Astrocyte (in vitro differentiated cells and primary cell): ENCODE data around the gene AEBP2. TPM values are rescaled to one million over a fixed set of nuclear protein-coding genes. Genes with fewer than 3 reads are reported as not detected.

Source experiments
- DNase-seq: peaks from one replicate; pipeline ENCODE4 v3.0.0-alpha.2; 2010; ENCODE audit warnings: low read depth
- FAIRE-seq: peaks from 2 replicates; lab custom pipeline; 2011; peaks lifted over from hg19 to GRCh38; lab: Jason Lieb, UNC
- H2AFZ ChIP-seq: 2 replicates; pipeline ENCODE4 v1.6.0; 2012; ENCODE audit warnings: low read depth, low read length, inconsistent platforms
- H3K27ac ChIP-seq: 2 replicates; pipeline ENCODE4 v1.5.1; 2011; ENCODE audit warnings: low read depth, low read length, inconsistent platforms
- H3K27me3 ChIP-seq: 2 replicates; pipeline ENCODE4 v1.6.0; 2011; ENCODE audit warnings: low read length, inconsistent platforms; ENCODE audit not compliant: insufficient read depth
- H3K36me3 ChIP-seq: 2 replicates; pipeline ENCODE4 v1.5.1; 2011; ENCODE audit warnings: low read length, inconsistent platforms; ENCODE audit not compliant: insufficient read depth
- H3K4me1 ChIP-seq: 2 replicates; pipeline ENCODE4 v1.5.1; 2011; ENCODE audit warnings: low read length, inconsistent platforms; ENCODE audit not compliant: insufficient read depth
- H3K4me2 ChIP-seq: 2 replicates; pipeline ENCODE4 v1.6.0; 2012; ENCODE audit warnings: low read length, inconsistent platforms
- H3K4me3 ChIP-seq: 2 replicates; pipeline ENCODE4 v1.5.1; 2011; ENCODE audit warnings: low read depth, mild to moderate bottlenecking, low read length, inconsistent platforms; ENCODE audit not compliant: insufficient read depth
- H3K79me2 ChIP-seq: 2 replicates; pipeline ENCODE4 v1.6.0; 2012; ENCODE audit warnings: mild to moderate bottlenecking, low read length, inconsistent platforms; ENCODE audit not compliant: insufficient read depth
- H3K9ac ChIP-seq: 2 replicates; pipeline ENCODE4 v1.6.0; 2012; ENCODE audit warnings: mild to moderate bottlenecking, low read length, inconsistent platforms
- H3K9me3 ChIP-seq: 2 replicates; pipeline ENCODE4 v1.5.1; 2012; ENCODE audit warnings: low read depth, mild to moderate bottlenecking, low read length, inconsistent platforms; ENCODE audit not compliant: insufficient read depth
- H4K20me1 ChIP-seq: 2 replicates; pipeline ENCODE4 v1.6.0; 2012; ENCODE audit warnings: low read length, inconsistent platforms; ENCODE audit not compliant: insufficient read depth
- H3K27ac Mint-ChIP-seq: one replicate; pipeline ENCODE4 v1.8.0; 2021; ENCODE audit warnings: mild to moderate bottlenecking, mixed read lengths; ENCODE audit not compliant: unreplicated experiment
- H3K27me3 Mint-ChIP-seq: one replicate; pipeline ENCODE4 v1.8.0; 2021; ENCODE audit warnings: low read depth, mixed read lengths; ENCODE audit not compliant: unreplicated experiment
- H3K36me3 Mint-ChIP-seq: one replicate; pipeline ENCODE4 v1.8.0; 2021; ENCODE audit warnings: low read depth, mixed read lengths; ENCODE audit not compliant: unreplicated experiment
- H3K4me1 Mint-ChIP-seq: one replicate; pipeline ENCODE4 v1.8.0; 2021; ENCODE audit warnings: low read depth, mixed read lengths; ENCODE audit not compliant: unreplicated experiment
- H3K4me3 Mint-ChIP-seq: one replicate; pipeline ENCODE4 v1.8.0; 2021; ENCODE audit warnings: mild to moderate bottlenecking, moderate library complexity, mixed read lengths; ENCODE audit not compliant: unreplicated experiment
- H3K9me3 Mint-ChIP-seq: one replicate; pipeline ENCODE4 v1.8.0; 2021; ENCODE audit warnings: mild to moderate bottlenecking, mixed read lengths; ENCODE audit not compliant: unreplicated experiment
- EZH2 ChIP-seq: IDR thresholded peaks from 2 replicates; pipeline ENCODE4 v1.6.1; 2012; ENCODE audit warnings: mild to moderate bottlenecking, low read length, inconsistent platforms; ENCODE audit not compliant: insufficient read depth
- total RNA-seq: library from RNA; stranded (reverse); gene quantifications from 2 replicates; pipeline ENCODE4 v1.2.1, GENCODE V29; 2021
- TF ChIP-seq, protein P1 (sequence below): IDR thresholded peaks from 2 replicates; pipeline ENCODE4 v1.5.1; 2011; ENCODE audit warnings: low read depth, mild to moderate bottlenecking, inconsistent platforms, low read length, moderate library complexity; ENCODE audit not compliant: insufficient read depth

The AEBP2 gene
- total RNA-seq, 1 donor from 2014 or later = 39.8 TPM

DNA sequence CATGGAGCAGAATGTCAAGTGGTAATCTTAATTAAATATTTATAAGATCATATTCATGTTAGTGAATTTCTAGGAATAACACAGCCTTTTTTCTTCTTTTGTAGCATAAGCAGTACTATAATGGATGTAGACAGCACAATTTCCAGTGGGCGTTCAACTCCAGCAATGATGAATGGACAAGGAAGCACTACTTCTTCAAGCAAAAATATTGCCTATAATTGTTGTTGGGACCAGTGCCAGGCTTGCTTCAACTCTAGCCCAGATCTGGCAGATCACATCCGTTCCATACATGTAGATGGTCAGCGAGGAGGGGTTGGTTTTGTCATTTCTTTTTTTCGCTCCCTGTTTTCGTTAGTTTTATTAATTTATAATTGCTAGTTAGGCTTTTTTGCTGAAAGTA, 23.1 kb downstream of the AEBP2 start:
- peaks cover 50% of the 10 kb centered on the region for H4K20me1 ChIP-seq
- H3K4me2 ChIP-seq = no peak overlapping the region
- H3K27ac ChIP-seq = no peak overlapping the region
- H3K27me3 Mint-ChIP-seq = no peaks in the 10 kb centered on the region
- H3K4me1 ChIP-seq = no peaks in the 10 kb centered on the region
- FAIRE-seq = no peak
- no peaks in the 10 kb centered on the region for H3K9me3 Mint-ChIP-seq
- H3K27me3 ChIP-seq = no peaks in the 10 kb centered on the region
- H2AFZ ChIP-seq = no peak overlapping the region
- H3K4me3 ChIP-seq = no peak overlapping the region
- H3K79me2 ChIP-seq = peaks cover 89% of the 10 kb centered on the region
- H3K9ac ChIP-seq = no peak overlapping the region
- no peaks in the 10 kb centered on the region for H3K9me3 ChIP-seq
- DNase-seq = no peak
- no peak overlapping the region for H3K4me3 Mint-ChIP-seq
- no peaks in the 10 kb centered on the region for H3K36me3 ChIP-seq
- H3K4me1 Mint-ChIP-seq = peaks cover 7% of the 10 kb centered on the region
- TF ChIP-seq EZH2 = no peak
- TF ChIP-seq, protein P1, sequence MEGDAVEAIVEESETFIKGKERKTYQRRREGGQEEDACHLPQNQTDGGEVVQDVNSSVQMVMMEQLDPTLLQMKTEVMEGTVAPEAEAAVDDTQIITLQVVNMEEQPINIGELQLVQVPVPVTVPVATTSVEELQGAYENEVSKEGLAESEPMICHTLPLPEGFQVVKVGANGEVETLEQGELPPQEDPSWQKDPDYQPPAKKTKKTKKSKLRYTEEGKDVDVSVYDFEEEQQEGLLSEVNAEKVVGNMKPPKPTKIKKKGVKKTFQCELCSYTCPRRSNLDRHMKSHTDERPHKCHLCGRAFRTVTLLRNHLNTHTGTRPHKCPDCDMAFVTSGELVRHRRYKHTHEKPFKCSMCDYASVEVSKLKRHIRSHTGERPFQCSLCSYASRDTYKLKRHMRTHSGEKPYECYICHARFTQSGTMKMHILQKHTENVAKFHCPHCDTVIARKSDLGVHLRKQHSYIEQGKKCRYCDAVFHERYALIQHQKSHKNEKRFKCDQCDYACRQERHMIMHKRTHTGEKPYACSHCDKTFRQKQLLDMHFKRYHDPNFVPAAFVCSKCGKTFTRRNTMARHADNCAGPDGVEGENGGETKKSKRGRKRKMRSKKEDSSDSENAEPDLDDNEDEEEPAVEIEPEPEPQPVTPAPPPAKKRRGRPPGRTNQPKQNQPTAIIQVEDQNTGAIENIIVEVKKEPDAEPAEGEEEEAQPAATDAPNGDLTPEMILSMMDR = no peak
- H3K36me3 Mint-ChIP-seq = peaks cover 19% of the 10 kb centered on the region
- H3K27ac Mint-ChIP-seq = no peak overlapping the region

DNA sequence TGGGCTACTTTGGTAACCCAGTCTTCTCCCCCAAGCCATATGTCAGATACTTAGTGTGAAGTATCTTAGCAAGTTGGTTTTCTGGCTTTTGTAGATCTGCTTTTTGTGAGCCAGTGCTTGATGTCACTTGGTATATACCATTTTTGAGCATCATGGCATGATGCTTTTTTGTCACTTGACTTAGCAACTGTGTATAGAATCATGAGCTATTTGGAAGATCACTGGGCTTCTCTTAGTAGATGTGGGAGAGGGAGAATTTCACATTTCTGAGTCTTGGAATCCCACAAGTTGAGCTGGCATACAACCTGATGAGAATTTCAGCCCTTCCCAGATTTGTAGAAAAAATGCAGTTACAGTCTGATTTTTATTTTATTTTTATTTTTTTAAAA, 24.9 kb downstream of the AEBP2 start:
- Mint-ChIP-seq H3K27me3 (no peaks in the 10 kb centered on the region), H3K36me3 (peaks cover 17% of the 10 kb centered on the region), H3K27ac (no peak overlapping the region), H3K4me1 (peaks cover 5% of the 10 kb centered on the region), H3K9me3 (no peaks in the 10 kb centered on the region), H3K4me3 (no peak overlapping the region)
- DNase-seq = no peak
- Histone ChIP-seq H3K4me1 (no peaks in the 10 kb centered on the region), H3K79me2 (peaks cover 86% of the 10 kb centered on the region), H3K27me3 (no peaks in the 10 kb centered on the region), H4K20me1 (peaks cover 45% of the 10 kb centered on the region), H3K27ac (no peak overlapping the region), H3K9me3 (no peaks in the 10 kb centered on the region), H2AFZ (no peak overlapping the region), H3K4me2 (no peak overlapping the region), H3K9ac (no peak overlapping the region), H3K36me3 (peaks cover 3% of the 10 kb centered on the region), H3K4me3 (no peak overlapping the region)
- no peak for FAIRE-seq
- no peak for TF ChIP-seq EZH2

DNA sequence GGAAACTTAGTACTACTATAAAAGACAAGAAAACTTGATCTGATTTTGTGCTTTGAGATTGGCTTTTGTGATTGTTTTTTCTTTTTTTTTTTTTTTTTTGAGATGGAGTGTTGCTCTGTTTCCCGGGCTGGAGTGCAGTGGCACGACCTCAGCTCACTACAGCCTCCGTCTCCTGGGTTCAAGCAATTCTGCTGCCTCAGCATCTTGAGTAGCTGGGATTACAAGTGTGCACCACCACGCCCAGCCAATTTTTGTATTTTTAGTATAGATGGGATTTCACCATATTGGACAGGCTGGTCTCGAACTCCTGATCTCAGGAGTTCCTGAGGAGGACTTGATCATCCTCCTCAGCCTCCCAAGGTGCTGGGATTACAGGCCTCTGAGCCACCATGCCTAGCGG, 26.4 kb downstream of the AEBP2 start:
- Histone ChIP-seq H3K9ac (no peak overlapping the region), H3K4me2 (no peak overlapping the region), H3K27ac (no peak overlapping the region), H3K27me3 (no peaks in the 10 kb centered on the region), H3K4me1 (no peaks in the 10 kb centered on the region), H3K79me2 (peaks cover 80% of the 10 kb centered on the region), H3K4me3 (no peak overlapping the region), H3K9me3 (no peaks in the 10 kb centered on the region), H2AFZ (no peak overlapping the region), H4K20me1 (peaks cover 42% of the 10 kb centered on the region), H3K36me3 (peaks cover 3% of the 10 kb centered on the region)
- no peak for FAIRE-seq
- no peak for DNase-seq
- H3K9me3 Mint-ChIP-seq = no peaks in the 10 kb centered on the region
- no peak for TF ChIP-seq EZH2
- TF ChIP-seq, protein P1 = no peak
- peaks cover 17% of the 10 kb centered on the region for H3K36me3 Mint-ChIP-seq
- H3K4me1 Mint-ChIP-seq = peaks cover 5% of the 10 kb centered on the region
- no peaks in the 10 kb centered on the region for H3K27me3 Mint-ChIP-seq
- H3K27ac Mint-ChIP-seq = no peak overlapping the region
- no peak overlapping the region for H3K4me3 Mint-ChIP-seq
